GM15510 (cell line): ENCODE results near the gene SOX12.

Source experiments
- POLR2A ChIP-seq: IDR thresholded peaks from 3 replicates; pipeline ENCODE4 v1.6.1; 2011; ENCODE audit warnings: borderline replicate concordance; ENCODE audit not compliant: insufficient read length; ENCODE audit errors: extremely low read depth

Gene SOX12

GRCh38 chr20:330233-331149, 5.1 kb downstream of the SOX12 start:
- TF ChIP-seq POLR2A, result no peak

GRCh38 chr20:334578-334977, 9.2 kb downstream of the SOX12 start:
- TF ChIP-seq POLR2A, result no peak

- no peak for TF ChIP-seq POLR2A
Measured at GRCh38 chr20:341682-342081, 16.3 kb downstream of the SOX12 start.

- no peak for TF ChIP-seq POLR2A
Measured at GRCh38 chr20:343107-343506, 17.8 kb downstream of the SOX12 start.

GRCh38 chr20:346033-346639, 20.8 kb downstream of the SOX12 start:
- no peak for TF ChIP-seq POLR2A

- peak; percentile 51 for TF ChIP-seq POLR2A
Measured at GRCh38 chr20:346640-347316, 21.4 kb downstream of the SOX12 start, which contains the start of gene NRSN2. TSS of gene NRSN2 (plus strand) at chr20:347111. CDS start at chr20:349644, 2,533 bp downstream.

- no peak for TF ChIP-seq POLR2A
Measured at GRCh38 chr20:347317-347639, 21.9 kb downstream of the SOX12 start.

GRCh38 chr20:347640-348484, 22.5 kb downstream of the SOX12 start:
- peak; percentile 59 for TF ChIP-seq POLR2A

GRCh38 chr20:348972-349841, 23.9 kb downstream of the SOX12 start:
- no peak for TF ChIP-seq POLR2A

- no peak for TF ChIP-seq POLR2A
Measured at GRCh38 chr20:353166-353565, 27.8 kb downstream of the SOX12 start.

GRCh38 chr20:354298-354977, 29.1 kb downstream of the SOX12 start:
- TF ChIP-seq POLR2A, result no peak

GRCh38 chr20:356745-357144, 31.4 kb downstream of the SOX12 start:
- TF ChIP-seq POLR2A, result no peak

GRCh38 chr20:358891-359555, 33.7 kb downstream of the SOX12 start:
- no peak for TF ChIP-seq POLR2A

GRCh38 chr20:361561-361960, 36.2 kb downstream of the SOX12 start:
- no peak for TF ChIP-seq POLR2A
